ENCODE data around the gene GJA1.

DNA sequence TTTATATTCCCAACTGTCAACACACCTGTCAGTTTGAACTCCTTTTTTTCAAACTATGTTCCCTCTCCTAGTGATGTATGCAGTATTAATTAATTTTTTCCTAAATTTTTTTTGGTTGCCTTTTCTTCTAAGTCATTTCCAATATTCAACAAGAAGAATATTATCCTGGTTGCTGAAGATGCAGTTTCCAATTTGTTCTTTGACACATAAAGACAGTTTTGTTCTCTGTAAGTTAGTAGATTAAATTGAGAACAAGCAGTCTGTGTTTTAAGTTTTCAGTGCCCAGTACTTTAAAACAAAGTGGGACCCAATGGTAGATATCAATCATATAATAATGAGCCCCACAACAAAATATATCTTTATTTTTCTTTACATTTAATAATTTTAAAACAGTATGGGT, 47.3 kb downstream of the GJA1 start:
- TF ChIP-seq, protein P1, sequence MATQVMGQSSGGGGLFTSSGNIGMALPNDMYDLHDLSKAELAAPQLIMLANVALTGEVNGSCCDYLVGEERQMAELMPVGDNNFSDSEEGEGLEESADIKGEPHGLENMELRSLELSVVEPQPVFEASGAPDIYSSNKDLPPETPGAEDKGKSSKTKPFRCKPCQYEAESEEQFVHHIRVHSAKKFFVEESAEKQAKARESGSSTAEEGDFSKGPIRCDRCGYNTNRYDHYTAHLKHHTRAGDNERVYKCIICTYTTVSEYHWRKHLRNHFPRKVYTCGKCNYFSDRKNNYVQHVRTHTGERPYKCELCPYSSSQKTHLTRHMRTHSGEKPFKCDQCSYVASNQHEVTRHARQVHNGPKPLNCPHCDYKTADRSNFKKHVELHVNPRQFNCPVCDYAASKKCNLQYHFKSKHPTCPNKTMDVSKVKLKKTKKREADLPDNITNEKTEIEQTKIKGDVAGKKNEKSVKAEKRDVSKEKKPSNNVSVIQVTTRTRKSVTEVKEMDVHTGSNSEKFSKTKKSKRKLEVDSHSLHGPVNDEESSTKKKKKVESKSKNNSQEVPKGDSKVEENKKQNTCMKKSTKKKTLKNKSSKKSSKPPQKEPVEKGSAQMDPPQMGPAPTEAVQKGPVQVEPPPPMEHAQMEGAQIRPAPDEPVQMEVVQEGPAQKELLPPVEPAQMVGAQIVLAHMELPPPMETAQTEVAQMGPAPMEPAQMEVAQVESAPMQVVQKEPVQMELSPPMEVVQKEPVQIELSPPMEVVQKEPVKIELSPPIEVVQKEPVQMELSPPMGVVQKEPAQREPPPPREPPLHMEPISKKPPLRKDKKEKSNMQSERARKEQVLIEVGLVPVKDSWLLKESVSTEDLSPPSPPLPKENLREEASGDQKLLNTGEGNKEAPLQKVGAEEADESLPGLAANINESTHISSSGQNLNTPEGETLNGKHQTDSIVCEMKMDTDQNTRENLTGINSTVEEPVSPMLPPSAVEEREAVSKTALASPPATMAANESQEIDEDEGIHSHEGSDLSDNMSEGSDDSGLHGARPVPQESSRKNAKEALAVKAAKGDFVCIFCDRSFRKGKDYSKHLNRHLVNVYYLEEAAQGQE (IDR thresholded peaks at IDR 0.05; ENCODE audit: insufficient read depth in 1 of 2, low read depth in 2 of 2, low read length in 2 of 2) = no peak
- TF ChIP-seq POLR2AphosphoS5 (IDR thresholded peaks at IDR 0.05; ENCODE audit: low read depth, low read length) = no peak
- TF ChIP-seq TAF1 (IDR thresholded peaks at IDR 0.05; ENCODE audit: borderline replicate concordance, insufficient read depth, low read length) = no peak
